ENCODE results near the gene ADAM11.

DNA sequence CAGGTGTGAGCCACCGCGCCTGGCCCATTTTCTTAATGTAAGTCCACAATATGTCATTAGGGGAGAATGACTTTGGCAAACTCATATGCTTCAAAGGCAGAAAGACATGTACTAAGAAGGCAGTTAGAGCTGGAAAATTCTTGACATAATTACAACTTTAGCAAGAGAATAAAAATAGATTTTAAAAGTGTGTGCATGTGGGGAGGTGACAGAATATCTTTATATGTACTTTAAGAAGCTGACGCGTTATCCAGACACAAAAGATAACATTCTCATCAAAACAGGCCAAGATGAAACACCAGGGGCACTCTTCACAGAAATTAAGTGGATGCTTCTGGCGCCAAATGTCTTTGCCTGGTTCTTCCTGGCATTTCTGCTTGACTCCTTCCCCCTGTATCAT, 43.1 kb downstream of the ADAM11 start:
- TF ChIP-seq, protein P1, sequence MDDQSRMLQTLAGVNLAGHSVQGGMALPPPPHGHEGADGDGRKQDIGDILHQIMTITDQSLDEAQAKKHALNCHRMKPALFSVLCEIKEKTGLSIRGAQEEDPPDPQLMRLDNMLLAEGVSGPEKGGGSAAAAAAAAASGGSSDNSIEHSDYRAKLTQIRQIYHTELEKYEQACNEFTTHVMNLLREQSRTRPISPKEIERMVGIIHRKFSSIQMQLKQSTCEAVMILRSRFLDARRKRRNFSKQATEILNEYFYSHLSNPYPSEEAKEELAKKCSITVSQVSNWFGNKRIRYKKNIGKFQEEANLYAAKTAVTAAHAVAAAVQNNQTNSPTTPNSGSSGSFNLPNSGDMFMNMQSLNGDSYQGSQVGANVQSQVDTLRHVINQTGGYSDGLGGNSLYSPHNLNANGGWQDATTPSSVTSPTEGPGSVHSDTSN (CRISPR knock-in tag; IDR thresholded peaks at IDR 0.05): no peak
- no peak for TF ChIP-seq ZNF23 (tag by site-specific recombination; IDR thresholded peaks at IDR 0.05; ENCODE audit: borderline replicate concordance)
- TF ChIP-seq ZNF350 (tag by site-specific recombination; IDR thresholded peaks at IDR 0.05): no peak
- TF ChIP-seq, protein P2, sequence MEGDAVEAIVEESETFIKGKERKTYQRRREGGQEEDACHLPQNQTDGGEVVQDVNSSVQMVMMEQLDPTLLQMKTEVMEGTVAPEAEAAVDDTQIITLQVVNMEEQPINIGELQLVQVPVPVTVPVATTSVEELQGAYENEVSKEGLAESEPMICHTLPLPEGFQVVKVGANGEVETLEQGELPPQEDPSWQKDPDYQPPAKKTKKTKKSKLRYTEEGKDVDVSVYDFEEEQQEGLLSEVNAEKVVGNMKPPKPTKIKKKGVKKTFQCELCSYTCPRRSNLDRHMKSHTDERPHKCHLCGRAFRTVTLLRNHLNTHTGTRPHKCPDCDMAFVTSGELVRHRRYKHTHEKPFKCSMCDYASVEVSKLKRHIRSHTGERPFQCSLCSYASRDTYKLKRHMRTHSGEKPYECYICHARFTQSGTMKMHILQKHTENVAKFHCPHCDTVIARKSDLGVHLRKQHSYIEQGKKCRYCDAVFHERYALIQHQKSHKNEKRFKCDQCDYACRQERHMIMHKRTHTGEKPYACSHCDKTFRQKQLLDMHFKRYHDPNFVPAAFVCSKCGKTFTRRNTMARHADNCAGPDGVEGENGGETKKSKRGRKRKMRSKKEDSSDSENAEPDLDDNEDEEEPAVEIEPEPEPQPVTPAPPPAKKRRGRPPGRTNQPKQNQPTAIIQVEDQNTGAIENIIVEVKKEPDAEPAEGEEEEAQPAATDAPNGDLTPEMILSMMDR (tag by site-specific recombination; IDR thresholded peaks at IDR 0.05): no peak
- no peak for TF ChIP-seq ZFP41 (tag by site-specific recombination; IDR thresholded peaks at IDR 0.05; ENCODE audit: borderline replicate concordance)
- TF ChIP-seq, protein P3, sequence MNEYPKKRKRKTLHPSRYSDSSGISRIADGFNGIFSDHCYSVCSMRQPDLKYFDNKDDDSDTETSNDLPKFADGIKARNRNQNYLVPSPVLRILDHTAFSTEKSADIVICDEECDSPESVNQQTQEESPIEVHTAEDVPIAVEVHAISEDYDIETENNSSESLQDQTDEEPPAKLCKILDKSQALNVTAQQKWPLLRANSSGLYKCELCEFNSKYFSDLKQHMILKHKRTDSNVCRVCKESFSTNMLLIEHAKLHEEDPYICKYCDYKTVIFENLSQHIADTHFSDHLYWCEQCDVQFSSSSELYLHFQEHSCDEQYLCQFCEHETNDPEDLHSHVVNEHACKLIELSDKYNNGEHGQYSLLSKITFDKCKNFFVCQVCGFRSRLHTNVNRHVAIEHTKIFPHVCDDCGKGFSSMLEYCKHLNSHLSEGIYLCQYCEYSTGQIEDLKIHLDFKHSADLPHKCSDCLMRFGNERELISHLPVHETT (tag by site-specific recombination; IDR thresholded peaks at IDR 0.05): no peak
- TF ChIP-seq ZNF335 (tag by site-specific recombination; conservative IDR thresholded peaks at IDR 0.05): no peak
- no peak for TF ChIP-seq BCL11A (tag by site-specific recombination; IDR thresholded peaks at IDR 0.05; ENCODE audit: low read depth)
- no peak for TF ChIP-seq ZNF311 (tag by site-specific recombination; IDR thresholded peaks at IDR 0.05; ENCODE audit: borderline replicate concordance)
- TF ChIP-seq, protein P4, sequence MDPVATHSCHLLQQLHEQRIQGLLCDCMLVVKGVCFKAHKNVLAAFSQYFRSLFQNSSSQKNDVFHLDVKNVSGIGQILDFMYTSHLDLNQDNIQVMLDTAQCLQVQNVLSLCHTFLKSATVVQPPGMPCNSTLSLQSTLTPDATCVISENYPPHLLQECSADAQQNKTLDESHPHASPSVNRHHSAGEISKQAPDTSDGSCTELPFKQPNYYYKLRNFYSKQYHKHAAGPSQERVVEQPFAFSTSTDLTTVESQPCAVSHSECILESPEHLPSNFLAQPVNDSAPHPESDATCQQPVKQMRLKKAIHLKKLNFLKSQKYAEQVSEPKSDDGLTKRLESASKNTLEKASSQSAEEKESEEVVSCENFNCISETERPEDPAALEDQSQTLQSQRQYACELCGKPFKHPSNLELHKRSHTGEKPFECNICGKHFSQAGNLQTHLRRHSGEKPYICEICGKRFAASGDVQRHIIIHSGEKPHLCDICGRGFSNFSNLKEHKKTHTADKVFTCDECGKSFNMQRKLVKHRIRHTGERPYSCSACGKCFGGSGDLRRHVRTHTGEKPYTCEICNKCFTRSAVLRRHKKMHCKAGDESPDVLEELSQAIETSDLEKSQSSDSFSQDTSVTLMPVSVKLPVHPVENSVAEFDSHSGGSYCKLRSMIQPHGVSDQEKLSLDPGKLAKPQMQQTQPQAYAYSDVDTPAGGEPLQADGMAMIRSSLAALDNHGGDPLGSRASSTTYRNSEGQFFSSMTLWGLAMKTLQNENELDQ (tag by site-specific recombination; IDR thresholded peaks at IDR 0.05; ENCODE audit: low read depth): no peak
- TF ChIP-seq, protein P5, sequence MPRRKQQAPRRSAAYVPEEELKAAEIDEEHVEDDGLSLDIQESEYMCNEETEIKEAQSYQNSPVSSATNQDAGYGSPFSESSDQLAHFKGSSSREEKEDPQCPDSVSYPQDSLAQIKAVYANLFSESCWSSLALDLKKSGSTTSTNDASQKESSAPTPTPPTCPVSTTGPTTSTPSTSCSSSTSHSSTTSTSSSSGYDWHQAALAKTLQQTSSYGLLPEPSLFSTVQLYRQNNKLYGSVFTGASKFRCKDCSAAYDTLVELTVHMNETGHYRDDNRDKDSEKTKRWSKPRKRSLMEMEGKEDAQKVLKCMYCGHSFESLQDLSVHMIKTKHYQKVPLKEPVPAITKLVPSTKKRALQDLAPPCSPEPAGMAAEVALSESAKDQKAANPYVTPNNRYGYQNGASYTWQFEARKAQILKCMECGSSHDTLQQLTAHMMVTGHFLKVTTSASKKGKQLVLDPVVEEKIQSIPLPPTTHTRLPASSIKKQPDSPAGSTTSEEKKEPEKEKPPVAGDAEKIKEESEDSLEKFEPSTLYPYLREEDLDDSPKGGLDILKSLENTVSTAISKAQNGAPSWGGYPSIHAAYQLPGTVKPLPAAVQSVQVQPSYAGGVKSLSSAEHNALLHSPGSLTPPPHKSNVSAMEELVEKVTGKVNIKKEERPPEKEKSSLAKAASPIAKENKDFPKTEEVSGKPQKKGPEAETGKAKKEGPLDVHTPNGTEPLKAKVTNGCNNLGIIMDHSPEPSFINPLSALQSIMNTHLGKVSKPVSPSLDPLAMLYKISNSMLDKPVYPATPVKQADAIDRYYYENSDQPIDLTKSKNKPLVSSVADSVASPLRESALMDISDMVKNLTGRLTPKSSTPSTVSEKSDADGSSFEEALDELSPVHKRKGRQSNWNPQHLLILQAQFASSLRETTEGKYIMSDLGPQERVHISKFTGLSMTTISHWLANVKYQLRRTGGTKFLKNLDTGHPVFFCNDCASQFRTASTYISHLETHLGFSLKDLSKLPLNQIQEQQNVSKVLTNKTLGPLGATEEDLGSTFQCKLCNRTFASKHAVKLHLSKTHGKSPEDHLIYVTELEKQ (tag by site-specific recombination; IDR thresholded peaks at IDR 0.05; ENCODE audit: borderline replicate concordance): no peak
